ENCODE results near the gene PMP22.
A peak's percentile ranks its signal among the peaks of the same experiment; 100 is the strongest.

Gene PMP22

DNA sequence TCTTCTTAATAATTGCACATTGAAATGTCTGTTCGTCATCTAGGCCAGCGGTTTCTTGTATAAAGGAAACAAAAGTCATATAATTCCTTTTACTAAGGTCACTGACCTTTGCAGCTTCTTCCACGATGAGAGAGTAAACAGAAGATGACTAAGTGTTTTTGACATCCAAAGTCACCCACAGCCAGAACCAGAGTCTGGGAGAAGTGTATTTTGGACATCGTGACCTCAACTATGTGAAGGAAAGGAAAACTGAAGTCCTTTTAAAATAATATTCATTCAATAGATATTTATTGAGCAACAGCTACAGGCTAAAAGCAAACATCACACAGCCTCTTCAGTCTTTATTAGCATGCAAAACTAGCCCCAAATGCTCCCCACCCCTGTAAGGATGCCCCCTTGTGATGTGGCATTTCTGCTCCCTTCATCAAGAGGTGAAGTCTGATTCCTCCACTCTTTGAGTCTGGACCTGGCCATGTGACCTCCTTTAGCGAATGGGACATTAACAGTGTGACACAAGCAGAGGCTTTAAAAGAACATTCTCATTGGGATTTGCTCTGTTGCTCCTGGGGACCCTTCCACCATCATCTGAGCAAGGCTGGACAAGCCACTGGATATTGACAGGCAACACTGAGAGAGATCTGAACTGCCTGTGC is 8.1 kb upstream of the PMP22 start:
- peak; percentile 70 for DNase-seq (ENCODE audit: low spot score)

DNA sequence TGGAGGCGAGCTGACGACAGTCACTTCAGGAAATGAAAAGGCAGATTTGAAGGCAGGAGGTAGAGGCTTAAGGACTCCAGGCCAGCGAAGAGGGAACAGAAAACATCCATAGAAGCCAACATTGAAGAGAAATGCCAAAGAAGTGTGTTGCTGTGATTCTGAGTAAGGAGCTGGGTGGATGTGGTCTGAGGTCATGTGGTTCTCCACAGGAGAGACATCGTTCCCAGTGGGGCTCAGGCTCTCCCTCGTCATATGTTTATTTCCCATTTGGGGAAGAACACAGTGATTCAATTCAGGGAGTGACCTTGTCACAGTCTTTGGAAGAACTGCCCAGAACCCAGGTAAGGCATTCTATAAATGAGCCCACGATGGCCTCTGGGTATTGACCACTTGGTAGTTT is 6.6 kb upstream of the PMP22 start:
- DNase-seq (ENCODE audit: low spot score), result no peak

- no peak for DNase-seq (ENCODE audit: low spot score)
These were observed 5.7 kb upstream of the PMP22 start for GRCh38 chr17:15270628-15271381.

DNA sequence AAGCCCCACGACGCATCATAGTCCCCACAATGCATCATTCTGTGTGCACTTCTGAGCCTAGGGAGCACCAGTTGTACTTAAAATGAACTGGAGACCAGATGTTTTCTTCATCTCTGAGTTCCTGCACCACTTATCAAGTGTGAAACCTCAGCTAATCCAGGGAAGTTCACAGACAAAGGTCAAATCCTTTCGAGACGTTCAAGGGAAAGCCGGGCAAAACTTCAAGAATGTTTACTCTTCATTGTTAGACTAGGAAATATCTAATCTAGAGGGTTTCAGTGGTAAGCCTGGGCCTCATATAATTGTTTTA is 4.6 kb upstream of the PMP22 start:
- no peak for DNase-seq (ENCODE audit: low spot score)

DNA sequence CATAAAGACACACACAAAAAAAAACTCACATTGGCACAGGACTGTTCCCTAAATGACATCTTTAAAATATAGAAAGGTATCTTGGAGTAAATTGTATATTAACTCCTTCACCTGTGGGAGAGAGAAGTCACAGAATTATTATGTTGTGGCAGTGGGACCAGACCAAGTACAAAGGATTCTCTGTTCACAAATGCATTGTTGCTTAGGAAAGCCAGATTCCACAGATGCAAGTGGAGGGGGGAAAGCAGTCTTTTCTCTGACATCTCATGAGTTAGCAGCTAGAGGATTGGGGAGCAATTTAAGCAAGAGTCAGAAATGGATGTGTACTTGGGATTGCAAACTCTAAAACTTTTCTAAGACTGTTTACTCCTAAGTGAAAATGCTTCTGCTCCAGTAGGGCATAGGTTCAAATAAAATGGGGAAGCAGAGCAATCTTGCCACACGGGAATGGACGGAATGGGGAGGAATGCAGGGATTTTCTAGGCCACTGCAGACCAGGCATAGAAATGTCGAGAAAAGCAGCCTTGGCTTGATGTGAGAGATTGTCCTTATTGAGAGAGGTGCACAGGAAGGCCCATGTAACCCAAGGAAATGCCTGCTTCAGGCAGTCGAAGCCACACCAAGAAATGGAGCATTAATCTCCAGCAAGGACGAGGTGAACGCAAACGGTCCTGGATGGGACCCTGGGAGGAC is 4.1 kb upstream of the PMP22 start:
- DNase-seq (ENCODE audit: low spot score), result no peak

- no peak for DNase-seq (ENCODE audit: low spot score)
These were observed 3.3 kb upstream of the PMP22 start for GRCh38 chr17:15268461-15268860.

GRCh38 chr17:15267996-15268395 is 2.9 kb upstream of the PMP22 start:
- DNase-seq (ENCODE audit: low spot score), result no peak

DNA sequence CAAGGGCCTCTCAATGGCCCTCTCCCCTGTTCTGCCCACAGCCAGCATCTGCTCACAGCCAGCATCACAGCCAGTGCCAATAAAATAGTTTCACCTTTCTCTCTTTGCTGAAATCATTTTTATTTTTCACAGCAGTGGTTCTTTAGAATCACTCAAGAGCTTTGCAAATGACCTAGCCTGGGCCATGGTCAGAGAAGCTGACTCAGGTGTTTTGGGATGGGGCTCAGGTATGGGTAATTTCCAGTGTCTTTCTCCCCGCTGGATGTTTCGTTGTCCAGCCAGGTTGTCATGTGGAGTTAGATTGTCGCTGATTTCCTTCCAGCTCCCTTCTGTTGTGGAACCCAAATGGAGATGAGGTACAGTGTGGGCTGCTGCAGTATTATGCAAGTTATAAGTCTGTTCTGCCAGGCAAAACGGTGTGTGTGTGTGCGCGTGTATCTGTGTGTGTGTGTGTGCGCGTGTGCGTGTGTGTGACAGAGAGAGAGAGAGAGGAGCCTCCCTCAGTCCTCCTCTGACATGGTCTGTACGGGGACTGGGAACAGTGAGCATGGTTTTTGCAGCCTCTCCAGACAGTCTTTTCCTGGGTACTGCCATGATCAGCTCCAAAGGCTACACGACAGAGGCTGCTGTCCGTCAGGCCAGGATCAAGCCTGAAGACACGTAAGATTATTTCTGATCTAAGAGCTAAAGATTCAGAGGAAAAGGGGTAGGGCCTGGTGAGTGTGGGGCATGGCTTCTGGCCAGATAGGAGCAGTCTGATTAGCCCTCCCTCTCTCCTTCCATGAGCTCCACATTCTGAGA is 1.4 kb upstream of the PMP22 start:
- DNase-seq (ENCODE audit: low spot score), result no peak

GRCh38 chr17:15264542-15264941 is 584 bp downstream of the PMP22 start:
- no peak for DNase-seq (ENCODE audit: low spot score)

DNA sequence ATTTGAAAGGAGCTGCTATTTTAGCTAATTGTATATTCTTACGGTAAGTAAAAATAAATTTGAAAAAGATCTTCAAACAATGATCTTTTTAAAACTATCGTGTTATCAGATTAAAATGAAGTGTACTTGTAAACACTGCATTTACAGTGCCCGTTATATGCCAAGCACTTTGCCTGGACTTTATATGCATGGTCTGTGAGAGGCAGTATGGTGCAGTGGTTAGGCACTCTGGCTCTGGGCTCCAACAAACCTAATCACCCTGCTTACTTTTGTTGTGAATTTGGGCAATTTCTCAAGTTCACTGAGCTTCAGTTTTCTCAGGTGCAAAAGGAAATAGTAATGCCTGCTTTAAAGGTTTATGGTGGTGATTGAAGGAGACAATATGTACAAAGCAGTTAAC is 1.4 kb downstream of the PMP22 start:
- DNase-seq (ENCODE audit: low spot score), result no peak

DNA sequence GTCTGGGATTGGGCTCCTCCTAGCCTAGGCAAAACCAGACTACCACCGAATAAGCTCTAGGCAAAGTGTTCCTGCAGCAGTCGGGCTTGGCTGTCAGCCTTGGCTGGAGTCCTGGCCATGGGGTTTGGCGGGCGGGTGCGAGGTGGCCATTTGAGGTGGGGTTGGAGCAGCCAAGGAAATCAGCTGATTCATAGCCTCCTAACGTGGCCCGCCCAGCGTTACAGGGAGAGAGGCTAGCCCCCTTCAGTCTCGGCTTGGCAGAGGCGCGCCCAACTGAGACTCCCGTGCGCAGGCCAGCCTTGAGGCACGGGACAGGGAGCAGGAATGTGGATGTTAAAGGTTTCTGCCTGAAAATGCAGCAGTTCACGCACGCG is 1.9 kb downstream of the PMP22 start:
- peak; percentile 81 for DNase-seq (ENCODE audit: low spot score)

GRCh38 chr17:15262291-15263205 is 2.6 kb downstream of the PMP22 start:
- peak; percentile 92 for DNase-seq (ENCODE audit: low spot score)

GRCh38 chr17:15261802-15262290 is 3.3 kb downstream of the PMP22 start:
- peak; percentile 32 for DNase-seq (ENCODE audit: low spot score)

GRCh38 chr17:15261258-15261801 is 3.8 kb downstream of the PMP22 start:
- peak; percentile 71 for DNase-seq (ENCODE audit: low spot score)

DNA sequence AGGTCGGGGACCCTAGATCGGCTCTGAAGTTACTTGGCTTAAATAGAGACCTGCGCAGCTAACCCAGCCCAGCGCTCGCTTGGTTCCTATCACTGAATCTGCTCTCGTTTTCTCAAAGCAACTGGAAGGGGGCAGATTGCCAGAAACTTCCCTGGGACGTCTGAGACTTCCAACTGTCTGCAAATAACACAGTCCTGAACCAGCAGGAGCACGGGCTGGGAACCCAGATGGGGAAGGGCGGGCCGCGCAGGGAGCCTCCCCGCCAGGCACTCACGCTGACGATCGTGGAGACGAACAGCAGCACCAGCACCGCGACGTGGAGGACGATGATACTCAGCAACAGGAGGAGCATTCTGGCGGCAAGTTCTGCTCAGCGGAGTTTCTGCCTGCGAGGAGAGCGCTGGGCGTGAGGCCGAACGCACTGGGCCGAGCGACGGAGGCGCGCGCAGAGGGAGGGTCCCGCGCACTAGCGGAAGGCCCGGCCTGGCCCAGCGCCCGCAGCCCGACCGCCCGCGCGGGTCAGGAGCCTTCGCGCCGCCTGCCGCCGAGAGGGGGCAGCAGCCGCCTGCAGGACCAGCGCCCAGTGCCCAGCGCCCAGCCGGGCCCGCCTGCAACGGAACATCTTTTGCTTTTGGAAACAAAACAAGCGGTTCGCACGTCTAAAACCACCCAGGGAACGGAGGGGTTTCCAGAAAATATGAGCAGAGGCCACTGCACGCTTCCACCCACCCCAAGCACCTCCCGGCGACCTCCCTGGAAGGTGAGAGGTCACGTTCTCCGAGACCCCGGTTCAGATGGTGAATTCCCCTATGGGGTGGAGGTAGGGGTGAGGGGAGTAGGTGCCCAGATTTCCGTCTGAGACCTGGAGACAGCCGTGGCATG is 4.5 kb downstream of the PMP22 start:
- peak; percentile 92 for DNase-seq (ENCODE audit: low spot score)

DNA sequence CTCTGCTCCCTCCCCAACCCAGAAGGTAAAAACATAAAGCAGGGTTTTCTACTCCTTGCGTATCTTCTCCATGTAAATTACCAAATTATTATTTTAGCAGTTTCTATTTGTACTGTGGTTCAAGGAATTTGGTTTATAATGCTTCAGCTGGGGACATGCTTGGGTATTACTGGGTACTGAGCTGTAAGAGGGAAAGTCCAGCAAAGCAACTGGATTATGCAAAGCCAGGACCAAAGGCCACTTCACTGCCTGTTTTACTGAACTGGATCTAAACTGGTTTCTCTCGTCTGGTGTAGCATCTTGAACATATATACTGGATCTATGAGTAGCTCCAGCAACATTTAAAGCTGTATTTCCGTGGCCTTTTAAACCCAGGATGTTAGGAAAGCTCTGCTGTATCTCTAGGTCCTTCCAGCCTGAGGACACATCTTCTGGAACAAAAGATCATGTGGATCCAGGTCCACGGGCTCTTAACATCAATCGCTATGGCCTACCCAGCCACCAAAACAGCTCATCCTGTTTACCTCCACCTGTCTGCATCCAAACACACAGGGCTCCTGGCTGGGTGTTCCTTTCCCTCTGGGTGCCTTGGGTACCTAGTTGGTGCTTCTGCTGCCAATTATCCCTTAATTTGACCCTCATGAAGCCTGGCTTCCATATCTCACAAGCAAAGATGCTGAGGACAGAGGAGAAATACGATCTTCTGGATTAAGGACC is 7.2 kb downstream of the PMP22 start:
- no peak for DNase-seq (ENCODE audit: low spot score)

DNA sequence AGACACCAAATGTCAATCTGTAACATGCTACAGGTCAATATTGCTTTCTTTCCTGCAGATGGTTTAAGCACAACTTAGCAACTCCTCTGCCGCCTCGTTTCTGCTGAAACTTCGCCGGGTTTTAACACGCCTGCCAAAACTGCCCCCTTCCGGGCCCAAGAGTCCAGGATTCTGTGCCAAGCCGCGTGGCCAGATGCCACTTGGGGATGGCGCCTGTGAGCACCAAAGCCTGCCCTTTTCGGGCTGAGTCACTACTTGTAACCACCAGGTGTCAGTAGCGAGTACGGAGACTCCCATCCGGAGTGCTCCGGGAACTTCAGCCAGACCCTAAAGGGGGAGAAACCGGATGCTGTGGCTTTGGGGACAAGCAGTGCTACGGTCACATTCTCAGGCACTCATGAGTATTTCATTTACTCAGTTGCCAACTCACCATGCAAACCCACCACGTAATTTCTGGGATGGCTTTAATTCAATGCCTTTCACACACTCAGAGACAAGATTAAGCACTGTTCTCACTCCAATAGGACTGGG is 7.8 kb downstream of the PMP22 start:
- DNase-seq (ENCODE audit: low spot score), result peak; percentile 85

GRCh38 chr17:15256689-15257088 is 8.4 kb downstream of the PMP22 start:
- no peak for DNase-seq (ENCODE audit: low spot score)

Measured in AG08396 (cell line).